T-helper 22 cell (primary cell): ENCODE measurements around the gene NKAP.
"Not testable (repeated sequence)": the region's sequence is repeated elsewhere in the genome, so short reads cannot be mapped to it uniquely, and the experiment has no call there.

Source experiments
- DNase-seq: peaks from one replicate; pipeline ENCODE4 v3.0.0-alpha.2; 2020; ENCODE audit warnings: low read depth

The NKAP gene

DNA sequence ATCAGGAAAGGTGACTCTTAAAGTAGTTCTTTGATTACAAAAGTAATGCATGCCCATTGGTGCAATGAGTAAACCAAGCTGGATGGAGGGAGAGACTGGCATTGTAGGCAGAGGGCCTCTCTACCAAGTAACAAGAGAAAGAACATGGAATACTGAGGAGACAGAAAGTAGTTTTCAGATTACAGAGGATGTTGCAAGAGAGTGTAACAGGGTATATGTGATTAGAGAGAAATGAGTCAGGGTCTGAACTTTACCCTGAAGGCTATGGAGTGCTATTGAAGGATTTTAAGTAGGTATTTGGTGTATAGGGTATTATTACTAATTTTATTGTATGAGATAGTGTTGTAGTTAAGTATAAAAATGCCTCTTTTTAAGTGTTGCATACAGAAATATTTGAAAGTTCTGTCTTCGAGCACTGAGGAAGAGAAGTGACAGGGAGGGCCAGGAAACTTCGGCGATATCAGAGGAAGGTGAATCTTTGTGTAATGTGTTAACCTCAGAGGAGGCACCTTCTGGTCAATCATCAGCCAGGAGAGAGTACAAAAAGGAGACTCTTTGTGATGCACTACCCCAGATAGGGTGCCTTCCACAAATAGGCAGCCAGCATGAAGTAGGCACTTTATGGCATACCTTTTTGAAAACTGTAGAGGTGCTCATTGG is 8.2 kb downstream of the NKAP start:
- no peak for DNase-seq

- not testable (repeated sequence) for DNase-seq
These were observed 21.2 kb downstream of the NKAP start for GRCh38 chrX:119922391-119922790.

GRCh38 chrX:119919835-119920585 is 23.5 kb downstream of the NKAP start:
- DNase-seq: no peak

GRCh38 chrX:119917877-119918276 is 25.7 kb downstream of the NKAP start:
- DNase-seq: no peak

DNA sequence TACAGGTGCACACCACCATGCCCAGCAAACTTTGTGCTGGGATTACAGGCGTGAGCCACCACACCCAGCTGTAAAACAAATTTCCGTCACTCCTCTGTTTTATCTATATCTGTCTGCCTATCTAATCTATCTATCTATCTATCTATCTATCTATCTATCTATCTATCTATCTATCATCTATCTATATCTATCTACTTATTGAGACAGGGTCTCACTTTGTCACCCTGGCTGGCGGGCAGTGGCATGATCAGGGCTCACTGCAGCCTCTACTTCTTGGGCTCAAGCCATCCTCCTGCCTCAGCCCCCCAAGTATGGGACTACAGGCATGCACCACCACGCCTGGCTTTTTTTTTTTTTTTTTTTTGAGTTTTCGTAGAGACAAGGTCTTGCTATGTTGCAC is 27.2 kb downstream of the NKAP start:
- no peak for DNase-seq

- no peak for DNase-seq
These were observed 42.6 kb downstream of the NKAP start for GRCh38 chrX:119900976-119901375.

DNA sequence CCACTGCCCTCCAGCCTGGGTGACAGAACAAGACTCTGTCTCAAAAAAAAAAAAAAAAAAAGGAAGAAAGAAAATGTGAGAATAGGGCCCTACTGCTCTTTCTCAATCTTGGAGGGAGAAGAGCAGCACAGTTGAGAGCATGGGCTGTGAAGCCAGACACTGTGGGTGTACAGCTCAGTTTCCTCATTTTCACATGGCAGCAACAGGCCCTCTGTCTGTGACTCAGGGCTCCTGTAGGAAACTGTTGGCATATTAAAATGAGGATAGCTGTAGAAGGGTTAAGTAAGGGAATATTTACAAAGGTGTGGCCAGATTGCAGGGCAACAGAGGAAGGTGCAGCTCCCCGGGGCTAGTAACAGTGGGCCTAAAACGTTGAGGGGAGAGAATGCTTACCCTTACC is 44.4 kb downstream of the NKAP start:
- no peak for DNase-seq

DNA sequence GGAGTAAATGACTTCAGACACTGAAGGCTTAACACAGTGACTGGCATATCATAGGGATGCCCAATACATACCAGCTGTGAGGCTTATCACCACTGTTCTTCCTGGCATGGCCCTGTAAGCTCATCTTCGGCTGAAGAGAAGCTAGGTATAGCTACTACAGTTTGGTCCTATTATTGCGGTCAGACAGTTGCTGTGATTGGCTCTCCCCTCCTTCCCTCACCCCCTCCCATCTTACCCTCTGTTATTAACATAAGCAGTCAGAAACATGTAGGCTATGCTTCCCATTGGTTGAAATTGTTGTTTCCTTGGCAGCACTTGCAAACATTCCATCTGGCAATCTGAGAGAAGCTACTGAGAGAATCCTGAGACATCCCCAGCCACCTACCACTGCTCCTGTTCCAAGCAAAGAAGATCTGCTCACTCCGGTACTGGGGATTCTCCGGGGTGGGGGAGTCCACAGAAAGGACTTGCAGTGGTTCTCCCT is 47.7 kb downstream of the NKAP start, which contains the start of gene AKAP14:
Gene AKAP14 (plus strand): TSS at position 51 of the 484 bp plus-strand sequence. CDS start 7,331 bp downstream, outside the sequence.
- no peak for DNase-seq

- DNase-seq: not testable (repeated sequence)
These were observed 51.4 kb downstream of the NKAP start for GRCh38 chrX:119891961-119892692.

GRCh38 chrX:119890626-119891025 is 52.9 kb downstream of the NKAP start:
- not testable (repeated sequence) for DNase-seq

DNA sequence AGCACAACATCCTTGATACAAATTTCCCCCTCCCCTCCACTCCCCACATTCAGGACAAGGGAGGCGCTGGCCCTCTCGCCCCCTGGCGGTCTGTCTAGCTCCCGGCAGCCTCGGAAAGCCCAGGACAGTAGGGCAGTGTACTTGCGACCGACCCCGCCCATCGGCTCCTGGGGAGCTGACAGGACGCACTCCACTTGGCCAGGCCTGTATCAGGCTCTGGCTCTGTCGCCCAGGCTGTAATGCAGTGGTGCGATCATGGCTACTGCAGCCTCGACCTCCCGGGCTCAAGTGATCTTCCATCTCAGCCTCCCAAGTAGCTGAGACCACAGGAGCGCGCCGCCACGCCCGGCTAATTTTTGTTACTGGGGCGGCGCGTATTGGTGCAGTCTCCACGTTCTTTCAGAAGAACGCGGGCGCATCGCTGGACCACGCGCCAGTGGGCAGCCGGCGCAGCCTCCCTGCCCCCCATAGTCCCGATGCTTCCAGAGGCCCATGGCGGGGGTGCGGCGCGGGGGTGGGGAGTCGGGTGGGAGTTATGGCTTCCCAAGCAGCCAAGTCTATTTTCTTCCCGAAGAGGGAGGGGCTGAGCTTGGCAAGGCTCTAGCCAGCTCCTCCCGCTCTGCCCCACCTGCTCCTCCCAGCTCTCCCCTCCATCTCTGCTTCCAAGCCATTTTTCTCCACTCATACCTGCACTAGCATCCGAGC is 55.7 kb downstream of the NKAP start:
- DNase-seq: peak; percentile 28

DNA sequence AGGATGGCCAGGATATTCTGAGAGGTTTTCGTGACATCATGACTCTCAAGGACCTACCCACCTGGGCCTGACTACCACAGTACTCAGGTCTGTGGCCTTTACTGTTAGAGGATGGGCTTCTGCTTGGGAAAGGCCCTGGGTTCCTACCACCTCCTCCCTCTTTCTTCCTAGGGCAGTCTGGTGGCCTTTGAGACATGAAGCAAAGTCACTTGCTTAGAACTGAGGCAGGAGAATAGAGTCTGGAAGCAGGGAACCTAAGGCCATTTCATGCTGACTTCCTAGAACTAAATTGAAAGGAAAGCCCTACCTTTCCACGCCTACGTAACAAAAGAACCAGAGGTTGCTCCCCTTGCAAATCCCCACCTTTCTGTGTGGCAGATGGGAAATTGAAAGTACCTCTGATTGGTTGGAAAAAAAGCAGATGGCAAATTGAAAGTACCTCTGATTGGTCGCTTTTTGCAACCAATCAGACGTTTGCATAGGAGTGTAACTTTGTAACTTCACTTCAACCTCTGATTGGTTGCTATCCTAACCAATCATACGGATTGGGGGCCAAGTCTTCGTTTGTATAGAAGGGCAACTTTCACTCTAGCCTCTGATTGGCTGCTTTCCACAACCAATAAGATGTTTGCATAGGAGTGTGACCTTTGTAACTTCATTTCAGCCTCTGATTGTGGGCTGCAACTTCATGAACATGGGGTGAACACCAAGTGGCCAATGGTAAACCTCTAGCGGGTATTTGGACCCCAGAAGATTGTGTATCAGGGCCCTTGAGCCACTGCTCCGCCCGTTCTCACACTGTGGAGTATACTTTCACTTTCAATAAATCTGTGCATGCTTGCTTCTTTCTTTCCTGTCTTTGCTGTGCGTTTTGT is 57.8 kb downstream of the NKAP start:
- DNase-seq: peak; percentile 3

DNA sequence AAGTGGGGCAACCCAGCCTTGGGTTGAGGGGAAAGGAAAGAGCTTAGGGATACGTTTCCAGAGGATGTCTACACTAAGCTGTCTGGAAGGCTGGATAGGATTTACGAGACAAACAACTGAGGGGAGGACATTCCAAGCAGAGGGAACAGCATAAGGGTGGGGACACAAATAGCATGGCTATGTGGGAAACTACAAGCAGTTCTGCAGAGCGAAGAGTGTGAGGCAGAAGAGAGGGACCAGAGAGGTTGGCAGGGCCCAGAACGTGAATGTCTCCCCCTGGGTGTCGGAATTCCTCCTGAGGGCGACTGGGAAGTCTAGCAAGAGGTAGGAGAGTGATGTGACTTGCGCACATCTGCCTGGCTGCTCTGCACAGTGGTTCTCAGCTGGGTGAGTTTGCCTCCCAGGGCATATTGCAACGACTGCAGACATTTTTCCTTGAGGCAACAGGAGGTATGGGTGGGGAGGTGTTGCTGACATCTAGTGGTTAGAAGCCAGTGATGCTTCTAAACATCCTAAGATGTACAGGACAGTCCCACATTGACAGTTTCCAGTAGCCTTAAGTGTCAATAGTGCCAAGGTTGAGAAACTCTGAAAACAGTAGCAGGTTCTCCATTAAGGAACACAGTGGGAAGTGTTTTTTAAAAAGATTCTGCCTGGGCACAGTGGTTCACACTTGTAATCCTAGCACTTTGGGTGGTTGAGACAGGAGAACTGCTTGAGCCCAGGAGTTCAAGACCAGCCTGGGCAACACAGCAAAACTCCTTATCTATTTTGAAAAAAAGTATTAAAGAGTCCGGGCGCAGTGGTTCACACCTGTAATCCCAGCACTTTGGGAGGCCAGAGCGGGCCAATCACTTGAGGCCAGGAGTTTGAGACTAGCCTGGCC is 62.8 kb downstream of the NKAP start:
- DNase-seq: no peak

- no peak for DNase-seq
These were observed 63.5 kb downstream of the NKAP start for GRCh38 chrX:119880076-119880475.

- no peak for DNase-seq
These were observed 64.8 kb downstream of the NKAP start for GRCh38 chrX:119878740-119879139.

DNA sequence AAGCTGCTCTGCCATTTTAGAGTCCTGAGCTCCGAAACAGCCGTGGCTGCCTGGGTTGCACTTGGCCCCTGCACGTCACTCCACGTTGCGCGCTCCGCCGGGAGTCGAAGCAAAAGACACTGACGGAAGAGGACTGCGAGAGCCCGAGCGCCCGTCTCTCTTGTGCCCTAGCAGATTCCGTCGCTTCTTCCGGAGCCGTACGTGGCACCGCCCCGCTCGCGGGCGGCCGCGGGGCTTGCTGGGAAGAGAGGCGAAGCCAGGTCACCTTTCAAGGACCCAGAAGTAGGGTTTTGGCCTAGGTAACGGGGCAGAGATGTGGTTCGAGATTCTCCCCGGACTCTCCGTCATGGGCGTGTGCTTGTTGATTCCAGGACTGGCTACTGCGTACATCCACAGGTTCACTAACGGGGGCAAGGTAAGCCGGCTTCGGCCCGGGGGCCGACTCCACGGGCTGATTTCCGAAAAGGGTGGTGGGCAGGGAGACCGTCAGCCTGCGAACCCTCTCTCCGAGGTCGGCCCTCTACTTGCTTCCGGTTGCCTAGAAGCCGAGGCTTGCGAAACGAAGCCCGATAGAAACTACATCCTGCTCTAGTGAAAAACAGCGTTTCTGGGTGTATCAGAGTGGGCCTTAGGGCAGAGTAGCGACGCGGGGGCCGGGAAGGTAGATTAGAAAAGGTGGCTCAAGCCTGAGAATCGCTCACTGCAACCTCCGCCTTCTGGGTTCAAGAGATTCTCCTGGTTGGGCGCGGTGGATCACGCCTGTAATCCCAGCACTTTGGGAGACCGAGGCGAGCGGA is 71.8 kb downstream of the NKAP start, which contains the start of the genes NDUFA1 and RNF113A:
Gene NDUFA1 (plus strand): TSS at position 234 of the 797 bp plus-strand sequence. CDS start 80 bp downstream, at position 314.
Gene RNF113A (minus strand): TSS at position 135 of the 797 bp plus-strand sequence. CDS start 120 bp downstream, at position 15.
- peak; percentile 75 for DNase-seq

DNA sequence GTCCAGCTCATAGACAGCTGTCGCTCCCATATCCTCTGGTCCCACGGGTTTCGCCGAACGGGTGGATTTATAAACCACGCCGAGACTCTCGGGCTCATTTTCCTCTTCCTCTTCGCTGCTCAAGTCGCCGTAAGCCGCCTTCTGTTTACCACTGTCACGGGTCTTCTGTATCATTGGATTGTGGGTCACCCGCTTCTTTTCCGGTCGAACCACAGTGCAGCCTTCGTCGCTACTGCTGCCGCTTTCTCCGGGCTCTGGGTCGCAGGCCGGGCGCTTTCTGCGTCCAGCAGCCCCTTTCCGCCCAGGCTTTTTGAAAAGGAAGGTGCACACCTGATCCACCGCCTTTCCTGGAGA is 72.3 kb downstream of the NKAP start:
- peak; percentile 17 for DNase-seq
